Activated CD4-positive, alpha-beta T cell treated with anti-CD3 and anti-CD28 coated beads, Interleukin-2, amount 50 U/mL, for 16 hours (primary cell): ENCODE measurements around the gene SMYD4.
"Not testable (repeated sequence)": the region's sequence is repeated elsewhere in the genome, so short reads cannot be mapped to it uniquely, and the experiment has no call there.

Experiments
- DNase-seq: peaks from one replicate; pipeline ENCODE4 v3.0.0-alpha.2; 2020

SMYD4 gene

DNA sequence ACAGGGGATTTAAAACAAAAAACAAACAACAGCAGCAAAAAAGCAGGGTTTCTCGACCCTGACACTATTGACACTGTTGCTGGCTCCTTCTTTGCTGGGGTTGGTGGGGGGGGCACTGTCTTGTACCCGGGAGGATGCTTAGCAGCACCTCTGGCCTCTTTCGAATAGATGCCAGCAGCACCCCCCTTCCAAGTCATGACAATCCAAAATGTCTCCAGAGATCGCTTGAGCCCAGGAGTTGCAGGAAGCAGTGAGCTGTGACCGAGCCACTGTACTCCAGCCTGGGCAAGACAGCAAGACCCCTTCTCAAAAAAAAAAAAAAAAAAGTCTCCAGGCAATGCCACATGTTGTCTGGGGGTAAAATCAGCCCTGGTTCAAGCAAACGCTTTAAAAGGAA, 47.5 kb downstream of the SMYD4 start:
- no peak for DNase-seq

DNA sequence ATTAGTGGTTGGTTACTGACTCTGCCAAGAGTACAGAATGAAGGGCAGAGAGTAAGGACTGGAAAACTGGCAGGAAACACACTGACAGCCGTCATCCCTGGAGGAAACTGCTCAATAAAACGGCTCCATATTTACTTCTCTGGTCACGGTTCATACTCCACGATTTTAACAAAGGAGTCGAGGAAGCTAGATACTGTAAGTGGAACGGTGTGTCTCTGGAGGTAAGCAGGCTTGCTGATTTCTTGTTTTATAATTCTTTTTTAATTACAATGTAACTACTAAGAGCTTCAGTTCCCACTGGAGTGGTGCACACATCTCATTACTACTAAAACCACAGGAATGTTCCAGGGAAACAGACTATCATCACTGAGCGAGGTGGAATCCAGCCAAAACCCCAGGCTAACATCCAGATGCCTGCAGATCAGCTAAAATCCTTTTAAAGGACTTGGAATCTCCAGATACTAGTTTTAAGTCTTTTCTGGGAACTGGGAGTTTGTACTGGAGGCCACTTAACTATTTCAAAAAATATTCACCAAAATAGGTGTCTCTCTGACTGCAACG, 50.1 kb downstream of the SMYD4 start:
- DNase-seq: no peak

DNA sequence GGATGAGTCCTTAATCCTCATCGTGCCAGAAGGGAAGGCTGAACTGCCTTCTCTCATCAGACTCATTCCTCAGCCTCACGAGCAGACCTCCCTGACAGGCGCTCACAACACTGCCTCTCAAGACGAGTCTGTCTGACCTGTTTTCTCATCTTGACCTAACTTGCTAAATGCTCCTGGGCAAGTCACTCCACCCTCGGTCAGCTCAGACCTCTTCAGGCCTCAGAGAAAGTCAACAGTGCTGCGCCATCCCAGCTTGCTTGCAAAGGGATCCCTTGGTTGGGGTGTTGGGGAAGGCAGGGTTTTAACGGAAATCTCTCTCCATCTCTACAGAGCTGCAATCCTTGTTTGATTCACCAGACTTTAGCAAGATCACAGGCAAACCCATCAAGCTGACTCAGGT, 52.8 kb downstream of the SMYD4 start:
- DNase-seq: no peak

DNA sequence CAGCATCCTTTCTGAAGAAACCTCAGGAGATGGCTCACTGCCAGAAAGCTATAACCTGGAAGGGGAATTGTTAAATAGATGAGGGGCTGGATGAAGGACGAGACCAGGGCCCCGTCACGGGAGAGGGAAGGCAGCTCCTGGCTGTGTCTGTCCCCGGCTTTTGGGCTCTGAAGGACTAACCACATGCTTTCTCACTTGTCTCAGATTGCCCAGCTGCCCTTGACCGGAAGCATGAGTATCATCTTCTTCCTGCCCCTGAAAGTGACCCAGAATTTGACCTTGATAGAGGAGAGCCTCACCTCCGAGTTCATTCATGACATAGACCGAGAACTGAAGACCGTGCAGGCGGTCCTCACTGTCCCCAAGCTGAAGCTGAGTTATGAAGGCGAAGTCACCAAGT, 53.4 kb downstream of the SMYD4 start:
- no peak for DNase-seq

DNA sequence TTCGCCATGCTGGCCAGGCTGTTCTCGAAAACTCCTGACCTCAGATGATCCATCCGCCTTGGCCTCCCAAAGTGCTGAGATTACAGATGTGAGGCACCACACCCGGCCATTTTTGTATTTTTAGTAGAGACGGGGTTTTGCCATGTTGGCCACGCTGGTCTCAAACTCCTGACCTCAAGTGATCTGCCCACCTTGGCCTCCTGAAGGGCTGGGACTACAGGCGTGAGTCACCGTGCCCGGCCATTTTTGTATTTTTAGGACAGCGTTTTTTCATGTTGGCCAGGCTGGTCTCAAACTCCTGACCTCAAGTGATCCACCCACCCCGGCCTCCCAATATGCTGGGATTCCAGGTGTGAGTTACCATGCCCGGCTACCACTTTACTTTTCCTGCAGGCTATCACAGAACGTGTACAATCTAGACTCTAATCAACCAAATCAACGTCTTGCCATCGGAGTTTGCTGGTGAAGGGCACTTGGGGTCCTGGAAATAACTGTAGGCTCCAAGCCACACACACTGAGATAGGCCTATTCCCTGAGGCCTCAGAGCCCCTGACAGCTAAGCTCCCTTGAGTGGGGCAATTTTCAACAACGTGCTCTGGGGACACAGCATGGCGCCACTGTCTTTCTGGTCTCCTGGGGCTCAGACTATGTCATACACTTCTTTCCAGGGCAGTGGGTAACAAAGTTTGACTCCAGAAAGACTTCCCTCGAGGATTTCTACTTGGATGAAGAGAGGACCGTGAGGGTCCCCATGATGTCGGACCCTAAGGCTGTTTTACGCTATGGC, 55.1 kb downstream of the SMYD4 start:
- no peak for DNase-seq

DNA sequence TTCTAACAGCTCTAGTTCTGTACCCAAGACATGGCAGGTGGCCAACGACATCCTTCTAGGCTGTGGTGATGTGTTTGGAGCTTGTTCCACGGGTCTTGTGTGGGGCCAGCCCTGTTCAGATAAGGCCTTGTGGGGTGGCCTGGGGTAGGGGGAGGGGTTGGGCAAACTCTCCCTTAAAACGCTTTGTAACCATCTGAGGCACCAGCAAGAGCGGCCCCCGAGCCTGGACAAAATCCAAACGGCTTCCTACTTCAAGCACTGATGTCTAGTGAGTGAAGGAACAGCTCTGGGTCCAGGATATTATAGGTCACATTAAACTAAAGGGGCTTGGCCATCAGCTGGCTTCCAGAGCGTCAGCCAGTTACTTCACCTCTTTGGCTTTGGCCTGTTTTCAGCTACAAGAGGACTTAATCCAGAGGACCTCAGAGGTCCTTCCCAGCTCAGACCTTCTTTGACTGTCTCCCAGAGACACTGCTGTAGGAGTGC, 56.0 kb downstream of the SMYD4 start:
- no peak for DNase-seq

DNA sequence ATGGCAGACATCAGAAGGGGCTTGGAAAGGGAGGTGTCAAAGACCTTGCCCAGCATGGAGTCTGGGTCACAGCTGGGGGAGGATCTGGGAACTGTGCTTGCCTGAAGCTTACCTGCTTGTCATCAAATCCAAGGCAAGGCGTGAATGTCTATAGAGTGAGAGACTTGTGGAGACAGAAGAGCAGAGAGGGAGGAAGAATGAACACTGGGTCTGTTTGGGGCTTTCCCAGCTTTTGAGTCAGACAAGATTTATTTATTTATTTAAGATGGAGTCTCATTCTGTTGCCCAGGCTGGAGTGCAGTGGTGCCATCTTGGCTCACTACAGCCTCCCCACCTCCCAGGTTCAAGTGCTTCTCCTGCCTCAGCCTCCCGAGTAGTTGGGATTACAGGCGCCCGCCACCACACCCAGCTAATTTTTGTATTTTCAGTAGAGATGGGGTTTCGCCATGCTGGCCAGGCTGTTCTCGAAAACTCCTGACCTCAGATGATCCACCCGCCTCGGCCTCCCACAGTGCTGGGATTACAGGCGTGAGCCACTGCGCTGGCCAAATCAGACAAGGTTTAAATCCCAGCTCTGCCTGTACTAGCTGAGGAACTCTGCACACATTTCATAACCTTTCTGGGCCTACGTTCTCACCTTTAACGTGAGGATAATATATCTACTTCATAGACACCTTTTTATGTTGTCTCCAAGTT, 56.6 kb downstream of the SMYD4 start:
- DNase-seq: not testable (repeated sequence)

DNA sequence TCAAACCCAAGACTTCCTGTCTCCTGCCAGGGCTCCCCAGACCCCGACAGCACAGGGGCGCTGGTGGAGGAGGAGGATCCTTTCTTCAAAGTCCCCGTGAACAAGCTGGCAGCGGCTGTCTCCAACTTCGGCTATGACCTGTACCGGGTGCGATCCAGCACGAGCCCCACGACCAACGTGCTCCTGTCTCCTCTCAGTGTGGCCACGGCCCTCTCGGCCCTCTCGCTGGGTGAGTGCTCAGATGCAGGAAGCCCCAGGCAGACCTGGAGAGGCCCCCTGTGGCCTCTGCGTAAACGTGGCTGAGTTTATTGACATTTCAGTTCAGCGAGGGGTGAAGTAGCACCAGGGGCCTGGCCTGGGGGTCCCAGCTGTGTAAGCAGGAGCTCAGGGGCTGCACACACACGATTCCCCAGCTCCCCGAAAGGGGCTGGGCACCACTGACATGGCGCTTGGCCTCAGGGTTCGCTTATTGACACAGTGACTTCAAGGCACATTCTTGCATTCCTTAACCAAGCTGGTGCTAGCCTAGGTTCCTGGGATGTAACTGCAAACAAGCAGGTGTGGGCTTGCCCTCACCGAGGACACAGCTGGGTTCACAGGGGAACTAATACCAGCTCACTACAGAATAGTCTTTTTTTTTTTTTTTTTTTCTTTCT, 59.8 kb downstream of the SMYD4 start:
- no peak for DNase-seq

DNA sequence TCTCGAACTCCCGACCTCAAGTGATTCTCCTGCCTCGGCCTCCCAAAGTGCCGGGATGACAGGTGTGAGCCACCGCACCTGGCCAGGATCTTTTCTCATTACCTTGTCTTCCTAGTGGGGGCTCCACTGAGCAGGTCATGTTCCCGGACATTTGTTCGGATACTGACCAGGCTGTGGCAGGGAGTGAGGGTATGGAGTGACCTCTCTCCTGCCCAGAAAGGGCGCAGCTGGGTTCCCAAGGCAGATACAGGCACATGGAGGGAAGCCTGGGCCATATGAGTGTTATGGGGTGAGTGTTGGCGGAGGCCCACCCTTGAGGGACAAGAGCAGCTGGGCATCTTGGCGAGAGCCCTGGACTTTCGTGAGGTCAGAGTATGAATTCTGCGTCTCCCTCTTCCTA, 62.3 kb downstream of the SMYD4 start:
- no peak for DNase-seq

DNA sequence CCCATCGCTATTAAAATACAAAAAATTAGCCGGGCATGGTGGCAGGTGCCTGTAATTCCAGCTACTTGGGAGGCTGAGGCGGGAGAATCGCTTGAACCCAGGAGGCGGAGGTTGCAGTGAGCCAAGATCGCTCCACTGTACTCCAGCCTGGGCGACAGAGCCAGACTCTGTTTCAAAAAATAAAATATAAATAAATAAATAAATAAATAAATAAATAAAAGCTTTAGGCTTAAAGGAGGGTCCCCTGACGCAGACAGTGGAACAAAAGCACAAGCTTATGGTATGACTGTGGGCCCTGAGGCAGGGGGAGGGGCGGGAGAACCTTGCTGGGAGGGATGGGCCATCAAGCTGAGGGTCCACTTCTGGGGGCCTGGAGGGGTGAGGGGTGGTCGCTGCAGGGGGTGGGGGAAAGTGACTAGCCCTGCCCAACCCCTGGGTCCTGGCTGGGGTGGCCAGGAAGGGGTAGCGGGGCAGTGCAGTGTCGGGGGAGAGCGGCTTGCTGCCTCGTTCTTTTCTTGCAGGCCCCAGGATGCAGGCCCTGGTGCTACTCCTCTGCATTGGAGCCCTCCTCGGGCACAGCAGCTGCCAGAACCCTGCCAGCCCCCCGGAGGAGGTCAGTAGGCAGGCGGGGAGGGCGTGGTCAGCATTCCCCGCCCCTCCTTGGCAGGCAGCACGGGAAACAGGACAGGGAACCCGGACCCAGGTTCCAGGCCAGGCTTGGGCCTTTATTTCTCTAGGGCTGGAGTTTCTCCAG, 63.1 kb downstream of the SMYD4 start:
- no peak for DNase-seq

DNA sequence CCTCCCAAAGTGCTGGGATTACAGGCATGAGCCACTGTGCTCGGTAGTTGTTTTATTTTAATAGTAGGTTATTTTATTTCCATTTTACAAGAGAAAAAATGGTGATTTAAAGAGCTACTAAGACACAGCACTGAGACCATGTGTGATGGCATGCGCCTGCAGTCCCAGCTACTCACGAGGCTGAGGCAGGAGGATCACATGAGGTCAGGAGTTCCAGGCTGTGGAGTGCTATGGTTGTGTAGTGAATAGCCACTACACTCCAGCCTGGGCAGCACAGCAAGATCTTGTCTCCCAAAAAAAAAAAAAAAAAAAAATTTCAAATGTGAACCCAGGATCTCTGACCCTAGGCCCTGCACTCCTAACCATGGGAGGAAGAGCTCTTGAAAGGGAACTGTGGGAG, 64.1 kb downstream of the SMYD4 start:
- DNase-seq: no peak

DNA sequence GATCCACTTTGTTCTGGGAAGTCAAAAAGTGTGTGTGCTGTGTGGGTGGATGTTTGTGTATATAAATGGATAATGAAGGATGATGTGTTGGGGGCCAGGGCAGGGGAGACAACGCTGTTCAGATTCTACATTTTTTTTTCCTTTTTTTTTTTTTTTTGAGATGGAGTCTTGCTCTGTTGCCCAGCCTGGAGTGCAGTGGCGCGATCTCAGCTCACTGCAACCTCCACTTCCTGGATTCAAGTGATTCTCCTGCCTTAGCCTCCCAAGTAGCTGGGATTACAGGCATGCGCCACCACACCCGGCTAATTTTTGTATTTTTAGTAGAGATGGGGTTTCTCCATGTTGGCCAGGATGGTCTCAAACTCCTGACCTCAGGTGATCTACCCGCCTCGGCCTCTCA, 65.0 kb downstream of the SMYD4 start:
- not testable (repeated sequence) for DNase-seq

DNA sequence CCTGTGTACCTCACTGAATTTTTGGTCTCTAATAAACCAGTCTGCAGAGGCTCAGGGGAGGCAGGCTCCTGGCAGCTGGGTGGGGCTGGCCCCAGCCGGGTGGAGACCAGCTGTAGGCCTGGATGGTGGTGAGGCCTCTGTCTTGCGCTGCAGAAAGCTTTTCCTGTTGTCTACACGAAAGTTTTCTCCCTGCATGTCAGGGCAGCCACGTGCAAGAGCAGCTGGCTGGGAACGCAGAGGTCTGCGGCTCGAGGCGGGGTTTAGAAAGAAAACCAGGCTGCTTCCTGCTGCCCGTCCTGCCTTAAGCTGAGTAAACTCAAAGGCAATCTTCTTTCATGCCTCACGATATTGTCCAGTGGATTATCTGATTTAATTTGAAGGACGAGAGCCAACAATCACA, 65.4 kb downstream of the SMYD4 start:
- DNase-seq: peak; percentile 48

DNA sequence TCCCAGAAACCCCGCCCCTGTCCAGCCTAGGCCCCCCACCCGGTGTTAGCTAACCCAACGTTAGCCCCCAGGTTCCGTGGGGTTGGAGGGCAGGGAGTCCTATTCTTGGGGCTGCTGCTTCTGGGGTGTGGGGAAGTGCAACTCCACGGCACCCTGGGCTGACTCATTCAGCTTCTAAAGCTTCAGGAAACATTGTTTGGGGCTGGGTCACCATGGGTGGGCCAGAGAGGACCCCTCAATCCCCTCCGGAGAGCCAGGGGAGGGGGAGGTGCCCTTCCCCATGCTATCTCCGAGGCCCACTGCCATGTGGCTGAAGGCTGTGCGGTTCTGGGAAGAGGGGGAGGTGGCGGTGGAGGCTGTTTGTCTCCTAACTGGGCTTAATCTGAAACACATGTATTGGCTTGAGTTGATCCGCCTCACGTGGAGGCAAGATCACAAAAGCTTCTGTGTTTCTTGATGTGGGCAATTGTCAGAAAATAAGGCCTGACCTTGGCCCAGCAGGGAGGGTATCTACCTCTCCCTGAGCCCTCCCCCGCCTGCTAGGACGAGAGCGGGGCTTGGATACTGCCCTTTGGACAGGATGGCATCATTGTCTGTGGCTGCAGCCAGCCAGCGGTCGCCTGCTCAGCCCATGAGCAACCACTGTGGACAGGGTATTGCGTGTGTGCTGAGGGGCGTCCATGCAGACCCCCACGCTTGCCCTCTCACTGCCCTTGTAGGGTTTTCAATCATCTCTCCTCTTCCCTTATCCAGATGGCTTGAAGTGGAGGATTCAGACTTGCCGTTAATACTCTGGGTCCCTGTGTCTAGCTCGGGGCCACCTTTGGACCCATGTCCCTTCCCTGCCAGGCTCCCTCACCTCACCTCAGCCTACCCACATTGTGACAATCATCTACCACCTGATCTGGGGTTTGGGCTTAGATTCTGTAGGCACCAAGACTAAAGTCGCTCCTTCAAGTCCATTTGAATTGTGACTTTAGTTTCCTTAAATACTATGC, 66.5 kb downstream of the SMYD4 start:
- no peak for DNase-seq

DNA sequence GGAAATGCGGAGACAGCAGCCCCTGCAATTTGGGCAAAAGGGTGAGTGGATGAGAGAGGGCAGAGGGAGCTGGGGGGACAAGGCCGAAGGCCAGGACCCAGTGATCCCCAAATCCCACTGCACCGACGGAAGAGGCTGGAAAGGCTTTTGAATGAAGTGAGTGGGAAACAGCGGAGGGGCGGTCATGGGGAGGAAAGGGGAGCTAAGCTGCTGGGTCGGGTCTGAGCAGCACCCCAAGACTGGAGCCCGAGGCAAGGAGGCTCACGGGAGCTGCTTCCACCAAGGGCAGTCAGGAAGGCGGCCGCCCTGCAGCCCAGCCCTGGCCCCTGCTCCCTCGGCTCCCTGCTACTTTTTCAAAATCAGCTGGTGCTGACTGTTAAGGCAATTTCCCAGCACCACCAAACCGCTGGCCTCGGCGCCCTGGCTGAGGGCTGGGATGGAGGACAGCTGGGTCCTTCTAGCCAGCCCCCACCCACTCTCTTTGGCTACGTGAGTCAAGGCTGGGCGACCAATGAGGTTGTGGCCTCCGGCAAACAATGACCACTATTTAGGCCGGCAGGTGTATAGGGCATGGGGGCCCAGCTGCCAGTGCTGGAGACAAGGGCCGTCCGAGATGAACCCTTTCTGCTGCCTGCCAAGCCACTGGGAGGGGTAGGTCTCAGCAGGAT, 67.3 kb downstream of the SMYD4 start:
- no peak for DNase-seq

DNA sequence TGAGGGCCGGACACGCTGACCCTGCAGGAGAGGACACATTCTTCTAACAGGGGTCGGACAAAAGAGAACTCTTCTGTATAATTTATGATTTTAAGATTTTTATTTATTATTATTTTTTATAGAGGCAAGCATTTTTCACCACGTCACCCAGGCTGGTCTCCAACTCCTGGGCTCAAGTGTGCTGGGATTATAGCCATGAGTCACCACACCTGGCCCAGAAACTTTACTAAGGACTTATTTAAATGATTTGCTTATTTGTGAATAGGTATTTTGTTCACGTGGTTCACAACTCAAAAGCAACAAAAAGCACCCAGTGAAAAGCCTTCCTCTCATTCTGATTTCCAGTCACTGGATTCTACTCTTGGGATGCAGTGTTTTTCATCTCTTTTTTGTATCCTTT, 70.2 kb downstream of the SMYD4 start:
- DNase-seq: no peak

DNA sequence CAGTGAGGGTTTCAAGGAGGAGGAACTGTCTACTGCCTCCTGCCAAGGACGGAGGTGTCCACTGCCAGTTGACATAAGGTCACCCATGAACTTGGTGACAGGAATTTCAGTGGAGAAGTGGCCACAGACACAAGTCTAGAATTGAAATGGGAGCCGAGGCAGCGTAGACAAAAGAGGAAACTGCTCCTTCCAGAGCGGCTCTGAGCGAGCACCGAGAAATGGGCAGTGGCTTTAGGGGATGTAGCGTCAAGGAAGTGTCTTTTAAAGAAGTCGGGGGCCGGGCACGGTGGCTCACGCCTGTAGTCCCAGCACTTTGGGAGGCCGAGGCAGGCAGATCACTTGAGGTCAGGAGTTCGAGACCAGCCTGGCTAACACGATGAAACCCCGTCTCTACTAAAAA, 70.9 kb downstream of the SMYD4 start:
- no peak for DNase-seq

DNA sequence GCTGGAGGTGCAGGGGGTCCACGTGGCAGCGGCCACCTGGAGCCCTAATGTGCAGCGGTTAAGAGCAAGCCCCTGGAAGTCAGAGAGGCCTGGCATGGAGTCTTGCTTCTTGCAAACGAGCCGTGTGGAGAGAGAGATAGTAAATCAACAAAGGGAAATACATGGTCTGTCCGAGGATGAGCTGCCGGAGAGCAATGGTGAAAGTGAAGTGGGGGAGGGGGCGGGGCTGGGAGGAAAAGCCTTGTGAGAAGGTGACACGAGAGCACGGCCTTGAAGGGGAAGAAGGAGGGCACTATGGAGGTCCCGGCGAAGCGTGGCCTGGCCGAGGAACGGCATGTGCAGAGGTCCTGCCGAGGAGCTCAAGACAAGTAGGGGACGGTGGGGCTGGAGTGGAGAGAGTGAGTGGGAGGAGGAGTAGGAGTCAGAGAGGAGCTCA, 73.9 kb downstream of the SMYD4 start:
- DNase-seq: no peak

DNA sequence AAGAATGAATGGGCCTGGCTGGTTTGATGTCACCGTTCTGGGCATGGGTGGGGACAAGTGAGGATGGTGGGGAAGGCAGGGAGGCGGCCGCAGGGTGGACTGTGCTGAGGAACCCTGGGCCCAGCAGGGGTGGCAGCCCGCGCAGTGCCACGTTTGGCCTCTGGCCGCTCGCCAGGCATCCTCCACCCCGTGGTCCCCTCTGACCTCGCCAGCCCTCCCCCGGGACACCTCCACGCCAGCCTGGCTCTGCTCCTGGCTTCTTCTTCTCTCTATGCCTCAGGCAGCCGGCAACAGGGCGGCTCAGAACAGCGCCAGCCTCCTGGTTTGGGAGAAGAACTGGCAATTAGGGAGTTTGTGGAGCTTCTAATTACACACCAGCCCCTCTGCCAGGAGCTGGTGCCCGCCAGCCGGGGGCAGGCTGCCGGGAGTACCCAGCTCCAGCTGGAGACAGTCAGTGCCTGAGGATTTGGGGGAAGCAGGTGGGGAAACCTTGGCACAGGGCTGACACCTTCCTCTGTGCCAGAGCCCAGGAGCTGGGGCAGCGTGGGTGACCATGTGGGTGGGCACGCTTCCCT, 74.4 kb downstream of the SMYD4 start:
- DNase-seq: no peak

DNA sequence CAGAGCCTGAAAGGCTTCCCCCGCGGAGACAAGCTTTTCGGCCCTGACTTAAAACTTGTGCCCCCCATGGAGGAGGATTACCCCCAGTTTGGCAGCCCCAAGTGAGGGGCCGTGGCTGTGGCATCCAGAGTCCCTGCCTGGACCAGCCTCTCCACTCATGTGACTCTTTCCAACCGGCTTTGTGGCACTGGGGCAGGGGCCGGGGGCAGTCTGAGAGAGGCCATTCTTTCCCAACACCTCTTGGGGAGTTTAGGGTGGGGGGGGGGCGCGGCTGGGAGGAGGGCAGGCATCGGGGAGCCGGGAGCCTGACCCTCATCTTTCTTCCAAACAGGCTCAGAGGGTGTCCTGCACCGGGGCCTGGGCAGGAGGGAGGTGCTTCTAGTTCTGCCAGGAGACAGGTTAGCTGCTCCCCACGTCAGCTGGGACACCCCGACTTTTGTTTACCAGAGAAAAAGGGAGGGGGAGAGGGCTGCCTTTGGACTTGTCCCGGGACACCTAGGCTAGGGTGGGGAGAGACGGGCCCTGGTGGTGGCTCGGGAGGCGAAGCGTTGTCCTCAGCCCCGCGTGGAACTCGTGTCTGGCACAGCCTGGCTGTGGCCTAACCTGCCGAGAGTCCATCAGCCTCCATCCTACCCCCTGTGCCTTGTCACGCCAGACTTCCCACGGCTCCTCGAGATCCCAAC, 75.1 kb downstream of the SMYD4 start:
- DNase-seq: no peak
